Uterus (tissue), 4 donors: ENCODE results near the gene DMD. TPM values are rescaled to one million over a fixed set of nuclear protein-coding genes. Genes with fewer than 3 reads are reported as not detected.

ENCODE experiments used
- DNase-seq, 2 donors: peaks; one replicate each; pipeline ENCODE4 v3.0.0-alpha.2; 2019 to 2020
- H3K27ac ChIP-seq, 2 donors: fragments of 200-600 bp; sonication (generic); 1 replicate in 1 of 2; 2 replicates in 1 of 2; pipeline ENCODE4 v1.5.1; 2016 to 2018
- H3K27me3 ChIP-seq, 2 donors: fragments of 200-600 bp; sonication (generic); one replicate each; pipeline ENCODE4 v1.5.1; 2018 to 2019; ENCODE audit warnings: control low read depth in 1 of 2
- H3K36me3 ChIP-seq, 2 donors: fragments of 200-600 bp; sonication (generic); one replicate each; pipeline ENCODE4 v1.5.1; 2019; ENCODE audit warnings: control low read depth in 1 of 2
- H3K4me1 ChIP-seq, 2 donors: fragments of 200-600 bp; sonication (generic); one replicate each; pipeline ENCODE4 v1.5.1; 2018 to 2019; ENCODE audit warnings: control low read depth in 1 of 2
- H3K4me3 ChIP-seq, 2 donors: fragments of 200-600 bp; sonication (generic); 1 replicate in 1 of 2; 2 replicates in 1 of 2; pipeline ENCODE4 v1.5.1; 2018 to 2019; ENCODE audit warnings: mild to moderate bottlenecking in 1 of 2
- H3K9me3 ChIP-seq, 2 donors: fragments of 200-600 bp; sonication (generic); one replicate each; pipeline ENCODE4 v1.5.1; 2019; ENCODE audit warnings: control low read depth in 1 of 2
- CTCF ChIP-seq, 4 experiments: fragments of 200-600 bp in 2 of 4; fragments of 450-650 bp in 2 of 4; sonication (generic) in 2 of 4; IDR thresholded peaks; one replicate each; pipeline ENCODE4 v1.5.1; 2016 to 2019; ENCODE audit warnings: antibody characterized with exemption in 4 of 4, mild to moderate bottlenecking in 2 of 4, moderate library complexity in 1 of 4
- POLR2A ChIP-seq, 2 donors: fragments of 450-650 bp; IDR thresholded peaks; one replicate each; pipeline ENCODE4 v1.6.1; 2016; ENCODE audit warnings: antibody characterized with exemption in 2 of 2, mild to moderate bottlenecking in 1 of 2, moderate library complexity in 1 of 2
- intact Hi-C: fragments of 100-400 bp; cut with DNase I; formaldehyde crosslinking; loops from one replicate; pipeline ENCODE4 v1.15.1; 2023; ENCODE audit warnings: low total_unique reads
- total RNA-seq, 4 donors: library from RNA; depleted of rRNA in 3 of 4; stranded (reverse); fragments of >200 nt in 3 of 4; gene quantifications; one replicate each; pipeline versions ENCODE4 v1.1.0 to v1.2.4, GENCODE V29; 2014 to 2023
- donor health status: DM: yes; HTN: yes; CAD: no.

Gene DMD
- total RNA-seq, 4 donors from 2014 or later: 73.8 to 147 (median 97.8) TPM

DNA sequence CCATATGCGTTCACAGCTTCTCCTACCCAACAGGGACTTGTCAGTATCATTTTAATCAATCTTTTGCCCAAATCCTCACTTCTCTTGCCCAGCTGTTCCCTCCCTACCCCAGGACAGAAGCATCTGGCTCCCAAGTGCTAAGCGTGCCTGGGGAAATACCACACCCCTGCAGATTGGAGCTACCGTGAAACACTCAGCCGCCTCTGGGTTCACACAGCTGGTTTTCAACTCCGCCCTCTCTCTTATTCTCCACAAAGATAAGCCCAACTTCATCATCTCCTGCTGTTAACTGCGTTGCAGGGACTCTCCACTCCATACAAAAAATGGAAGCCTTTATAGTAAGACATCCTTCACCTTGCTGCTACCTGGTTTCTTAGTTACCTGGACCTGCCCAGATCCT lies 1992.2 kb downstream of the DMD start:
- DNase-seq: no peak
- Histone ChIP-seq H3K27ac (no peak overlapping the region), H3K4me1 (no peaks in the 10 kb centered on the region), H3K36me3 (no peaks in the 10 kb centered on the region), H3K4me3 (no peak overlapping the region), H3K27me3 (no peaks in the 10 kb centered on the region), H3K9me3 (no peaks in the 10 kb centered on the region)
- intact Hi-C loops: no loop called here
- no peak for TF ChIP-seq CTCF (IDR thresholded peaks at IDR 0.05)

DNA sequence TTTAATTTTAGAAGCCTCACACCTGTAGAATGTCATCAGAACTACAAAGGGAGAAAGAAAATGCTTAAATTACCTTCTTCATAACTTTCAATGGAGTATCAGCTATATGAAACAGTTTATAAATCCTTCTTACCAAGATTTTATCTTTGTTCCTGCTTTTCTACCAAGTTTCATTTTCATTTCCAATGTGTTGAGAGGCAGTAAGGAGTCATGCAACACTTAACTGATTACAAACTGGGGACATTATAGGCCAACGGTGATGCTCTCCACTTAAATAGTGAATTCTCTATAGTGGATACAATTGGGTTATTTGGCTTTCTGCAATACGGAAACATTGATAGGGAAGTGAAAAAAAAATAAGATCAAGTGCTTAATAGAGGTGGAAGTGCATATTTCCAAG lies 1994.3 kb downstream of the DMD start:
- Histone ChIP-seq H3K36me3 (no peaks in the 10 kb centered on the region), H3K4me3 (no peak overlapping the region), H3K9me3 (no peaks in the 10 kb centered on the region), H3K4me1 (no peaks in the 10 kb centered on the region), H3K27ac (no peak overlapping the region), H3K27me3 (no peaks in the 10 kb centered on the region)
- no peak for TF ChIP-seq POLR2A (IDR thresholded peaks at IDR 0.05)
- no peak for TF ChIP-seq CTCF (IDR thresholded peaks at IDR 0.05)
- DNase-seq: no peak
- intact Hi-C loops: no loop called here

DNA sequence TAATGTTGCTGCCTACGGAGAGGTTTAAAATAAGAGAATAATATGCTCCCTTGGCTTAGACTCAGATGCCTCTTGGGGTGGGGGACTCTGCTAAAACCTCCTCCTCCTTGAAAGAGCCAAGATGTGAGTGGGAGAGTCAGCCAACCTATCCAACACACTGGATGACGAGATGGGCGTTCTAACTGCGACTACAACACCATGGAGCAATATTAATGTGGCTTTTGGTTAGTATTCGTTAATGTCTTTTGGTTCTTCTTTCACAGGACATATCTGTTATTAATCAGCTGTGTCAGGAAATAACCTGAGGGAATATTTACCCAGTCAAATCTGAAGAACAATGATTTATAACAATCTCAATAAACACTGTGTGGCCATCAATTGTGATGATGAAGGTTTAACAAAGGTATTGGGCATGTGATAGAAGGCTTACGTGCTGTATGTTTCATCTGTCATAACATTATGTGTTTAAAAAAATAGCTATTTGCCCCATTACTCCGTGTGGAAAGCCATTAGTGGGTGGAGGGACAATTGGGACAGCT lies 1996.0 kb downstream of the DMD start:
- H3K36me3 ChIP-seq: no peaks in the 10 kb centered on the region
- no peaks in the 10 kb centered on the region for H3K4me1 ChIP-seq
- H3K9me3 ChIP-seq: no peaks in the 10 kb centered on the region
- TF ChIP-seq CTCF (IDR thresholded peaks at IDR 0.05): no peak
- TF ChIP-seq POLR2A (IDR thresholded peaks at IDR 0.05): no peak
- H3K27me3 ChIP-seq: no peaks in the 10 kb centered on the region
- intact Hi-C loops: no loop called here
- no peak overlapping the region for H3K4me3 ChIP-seq
- H3K27ac ChIP-seq: no peak overlapping the region
- no peak for DNase-seq

DNA sequence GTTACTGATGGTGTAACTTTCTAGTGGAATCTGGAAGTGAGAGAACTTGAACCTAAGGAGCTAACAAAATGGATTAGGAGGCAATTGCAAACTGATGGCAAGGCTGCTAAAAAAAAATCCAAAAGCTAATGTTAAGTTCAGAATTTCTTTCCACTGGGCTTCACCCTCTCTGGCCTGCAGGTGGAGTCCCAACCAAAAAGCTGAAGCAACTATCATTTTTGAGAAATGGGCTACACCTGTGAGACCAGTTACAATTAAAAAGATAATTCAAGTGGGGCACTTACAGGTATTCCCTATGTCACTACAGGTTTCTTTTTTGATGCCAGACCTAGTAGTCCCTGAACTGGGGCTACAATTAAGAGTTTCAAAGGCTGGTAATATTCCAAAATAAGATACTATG lies 1997.4 kb downstream of the DMD start:
- Histone ChIP-seq H3K9me3 (no peaks in the 10 kb centered on the region), H3K27ac (no peak overlapping the region), H3K4me3 (no peak overlapping the region), H3K36me3 (no peaks in the 10 kb centered on the region), H3K27me3 (no peaks in the 10 kb centered on the region), H3K4me1 (no peaks in the 10 kb centered on the region)
- TF ChIP-seq CTCF (IDR thresholded peaks at IDR 0.05) (peak in 2 of 4 experiments; percentile 20), POLR2A (IDR thresholded peaks at IDR 0.05) (no peak)
- intact Hi-C loops: no loop called here
- DNase-seq: no peak

GRCh38 chrX:31212856-31213748 lies 1998.2 kb downstream of the DMD start:
- no peak for DNase-seq
- Histone ChIP-seq H3K27ac (no peak overlapping the region), H3K36me3 (no peaks in the 10 kb centered on the region), H3K4me1 (no peaks in the 10 kb centered on the region), H3K4me3 (no peak overlapping the region), H3K27me3 (no peaks in the 10 kb centered on the region), H3K9me3 (no peaks in the 10 kb centered on the region)
- intact Hi-C loops: no loop called here
- TF ChIP-seq POLR2A (IDR thresholded peaks at IDR 0.05): no peak
- no peak for TF ChIP-seq CTCF (IDR thresholded peaks at IDR 0.05)
